Tibial artery (tissue), 4 donors: ENCODE measurements around the gene FASTK.
A peak's percentile ranks its signal among the peaks of the same experiment; 100 is the strongest.

Experiments used
- DNase-seq, 2 donors: peaks; one replicate each; pipeline ENCODE4 v3.0.0-alpha.2; 2019
- H3K27ac ChIP-seq, 2 donors: fragments of 200-600 bp; sonication (generic) in 1 of 2; 1 replicate in 1 of 2; 2 replicates in 1 of 2; pipeline ENCODE4 v1.5.1; 2018 to 2019; ENCODE audit warnings: mild to moderate bottlenecking in 1 of 2
- H3K27me3 ChIP-seq, 2 donors: fragments of 200-600 bp; sonication (generic) in 1 of 2; one replicate each; pipeline versions ENCODE4 v1.5.1 to v1.6.0; 2016 to 2019
- H3K36me3 ChIP-seq, 3 donors: fragments of 200-600 bp; sonication (generic) in 2 of 3; one replicate each; pipeline ENCODE4 v1.5.1; 2016 to 2019; ENCODE audit warnings: mild to moderate bottlenecking in 2 of 3
- H3K4me1 ChIP-seq, 4 donors: fragments of 200-600 bp; sonication (generic) in 2 of 4; 1 replicate in 3 of 4; 2 replicates in 1 of 4; pipeline ENCODE4 v1.5.1; 2016 to 2019
- H3K4me3 ChIP-seq, 2 donors: fragments of 200-600 bp; sonication (generic) in 1 of 2; 1 replicate in 1 of 2; 2 replicates in 1 of 2; pipeline ENCODE4 v1.5.1; 2018 to 2019; ENCODE audit warnings: mild to moderate bottlenecking in 2 of 2
- H3K9me3 ChIP-seq, 3 donors: fragments of 200-600 bp; sonication (generic) in 1 of 3; one replicate each; pipeline ENCODE4 v1.5.1; 2016 to 2019
- intact Hi-C: fragments of 100-400 bp; cut with DNase I; formaldehyde crosslinking; loops from one replicate; pipeline ENCODE4 v1.15.0; 2023; ENCODE audit warnings: low total_unique reads
- TF ChIP-seq, protein P1 (sequence below), 2 experiments: fragments of 200-600 bp in 1 of 2; fragments of 450-650 bp in 1 of 2; IDR thresholded peaks; one replicate each; pipeline ENCODE4 v1.5.1; 2017 to 2019; ENCODE audit warnings: antibody characterized with exemption in 2 of 2, mild to moderate bottlenecking in 1 of 2, moderate library complexity in 1 of 2

Gene FASTK

GRCh38 chr7:151063212-151063561 is 17.4 kb downstream of the FASTK start:
- TF ChIP-seq, protein P1, sequence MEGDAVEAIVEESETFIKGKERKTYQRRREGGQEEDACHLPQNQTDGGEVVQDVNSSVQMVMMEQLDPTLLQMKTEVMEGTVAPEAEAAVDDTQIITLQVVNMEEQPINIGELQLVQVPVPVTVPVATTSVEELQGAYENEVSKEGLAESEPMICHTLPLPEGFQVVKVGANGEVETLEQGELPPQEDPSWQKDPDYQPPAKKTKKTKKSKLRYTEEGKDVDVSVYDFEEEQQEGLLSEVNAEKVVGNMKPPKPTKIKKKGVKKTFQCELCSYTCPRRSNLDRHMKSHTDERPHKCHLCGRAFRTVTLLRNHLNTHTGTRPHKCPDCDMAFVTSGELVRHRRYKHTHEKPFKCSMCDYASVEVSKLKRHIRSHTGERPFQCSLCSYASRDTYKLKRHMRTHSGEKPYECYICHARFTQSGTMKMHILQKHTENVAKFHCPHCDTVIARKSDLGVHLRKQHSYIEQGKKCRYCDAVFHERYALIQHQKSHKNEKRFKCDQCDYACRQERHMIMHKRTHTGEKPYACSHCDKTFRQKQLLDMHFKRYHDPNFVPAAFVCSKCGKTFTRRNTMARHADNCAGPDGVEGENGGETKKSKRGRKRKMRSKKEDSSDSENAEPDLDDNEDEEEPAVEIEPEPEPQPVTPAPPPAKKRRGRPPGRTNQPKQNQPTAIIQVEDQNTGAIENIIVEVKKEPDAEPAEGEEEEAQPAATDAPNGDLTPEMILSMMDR (IDR thresholded peaks at IDR 0.05): no peak
- H3K4me1 ChIP-seq: peaks cover 0 to 49% (median 42%) of the 10 kb centered on the region in 4 donors

GRCh38 chr7:151062399-151063211 is 18.0 kb downstream of the FASTK start:
- Histone ChIP-seq H3K27me3 (no peaks in the 10 kb centered on the region), H3K4me1 (peaks cover 0 to 49% (median 42%) of the 10 kb centered on the region in 4 donors), H3K36me3 (peaks cover 35 to 39% (median 35%) of the 10 kb centered on the region in 3 donors), H3K27ac (peak overlapping the region; percentile 91 to 98), H3K4me3 (peak overlapping the region; percentile 21 to 34), H3K9me3 (no peaks in the 10 kb centered on the region)
- DNase-seq: no peak
- intact Hi-C loops: no loop called here
- TF ChIP-seq, protein P1 (IDR thresholded peaks at IDR 0.05): no peak

More at GRCh38 chr7:151063212-151063561, 17.4 kb downstream of the FASTK start:
- Histone ChIP-seq H3K27ac (peak overlapping the region; percentile 91 to 98), H3K27me3 (no peaks in the 10 kb centered on the region), H3K9me3 (no peaks in the 10 kb centered on the region), H3K36me3 (peaks cover 38 to 44% (median 40%) of the 10 kb centered on the region in 3 donors), H3K4me3 (peak overlapping the region; percentile 21 to 34)
- intact Hi-C loops: no loop called here
- DNase-seq: peak; percentile 71 to 81

DNA sequence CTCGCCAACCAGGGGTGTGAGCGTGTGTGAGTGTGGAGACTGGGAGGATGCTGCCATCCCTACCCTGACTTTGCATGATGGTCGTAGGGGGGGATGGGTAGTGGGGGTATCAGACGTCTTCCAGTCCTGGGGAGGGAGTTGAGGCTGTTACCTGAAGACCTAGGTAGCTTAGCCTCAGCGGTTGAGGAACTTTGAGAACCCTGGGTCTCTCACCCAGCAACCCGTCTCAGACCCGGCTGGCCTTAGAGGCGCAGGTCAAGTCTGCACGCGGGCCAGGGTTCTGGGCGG is 18.6 kb downstream of the FASTK start:
- intact Hi-C loops: no loop called here
- Histone ChIP-seq H3K27ac (peak overlapping the region; percentile 91 to 98), H3K9me3 (no peaks in the 10 kb centered on the region), H3K4me3 (no peak overlapping the region), H3K36me3 (peaks cover 29 to 33% (median 30%) of the 10 kb centered on the region in 3 donors), H3K4me1 (peaks cover 0 to 54% (median 46%) of the 10 kb centered on the region in 4 donors), H3K27me3 (no peaks in the 10 kb centered on the region)
- TF ChIP-seq, protein P1 (IDR thresholded peaks at IDR 0.05): no peak
- no peak for DNase-seq

- TF ChIP-seq, protein P1 (IDR thresholded peaks at IDR 0.05): no peak
- H3K36me3 ChIP-seq: peaks cover 23 to 27% (median 24%) of the 10 kb centered on the region in 3 donors
- DNase-seq: no peak
- peaks cover 0 to 60% (median 52%) of the 10 kb centered on the region in 4 donors for H3K4me1 ChIP-seq
- peak overlapping the region; percentile 91 to 98 for H3K27ac ChIP-seq
- H3K27me3 ChIP-seq: no peaks in the 10 kb centered on the region
- H3K9me3 ChIP-seq: no peaks in the 10 kb centered on the region
- H3K4me3 ChIP-seq: peak overlapping the region; percentile 65 to 81
- intact Hi-C loops: no loop called here
These were observed 19.1 kb downstream of the FASTK start for GRCh38 chr7:151061213-151062110.

DNA sequence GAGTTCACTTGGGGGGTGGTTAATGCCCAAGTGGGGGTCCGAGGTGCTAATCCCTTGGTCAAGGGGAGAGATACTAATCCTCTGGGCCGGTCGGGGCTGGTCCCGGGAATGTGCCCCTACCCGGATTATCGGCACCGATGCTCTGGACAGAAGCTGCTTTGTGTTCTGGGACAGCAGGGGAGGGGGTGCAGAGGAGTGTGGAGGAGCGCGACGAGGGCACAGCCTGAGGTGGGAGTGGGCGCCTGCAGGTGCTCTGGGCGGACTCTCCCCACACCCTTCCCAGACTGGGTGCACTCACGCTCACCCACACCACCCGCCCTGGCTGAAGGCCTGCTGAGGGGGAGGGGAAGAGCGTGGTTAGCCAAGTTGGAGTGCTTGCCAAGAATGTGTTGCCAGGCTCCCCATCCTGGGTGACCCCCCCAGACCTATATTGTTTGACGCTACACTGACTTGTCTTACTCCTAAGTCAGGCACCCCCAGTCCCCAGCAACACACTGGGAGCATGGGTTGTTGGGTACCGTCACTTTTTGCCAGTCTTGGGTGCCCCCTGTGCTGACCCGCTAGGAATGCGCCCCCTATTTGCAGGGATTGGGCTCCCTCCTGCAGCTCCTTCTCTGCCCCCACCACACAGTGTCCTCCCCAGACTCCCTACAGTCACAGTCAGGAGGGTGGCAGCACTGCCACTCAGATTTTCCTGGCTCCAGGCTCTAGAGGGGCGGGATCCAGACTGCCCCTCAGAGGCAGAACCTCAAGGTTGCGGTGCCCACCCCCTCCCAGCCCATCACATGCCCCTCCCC is 20.0 kb downstream of the FASTK start:
- Histone ChIP-seq H3K4me3 (peak overlapping the region; percentile 65 to 81), H3K27ac (peak overlapping the region; percentile 91 to 98), H3K4me1 (peaks cover 0 to 61% (median 52%) of the 10 kb centered on the region in 4 donors), H3K36me3 (peaks cover 15 to 19% (median 15%) of the 10 kb centered on the region in 3 donors), H3K9me3 (no peaks in the 10 kb centered on the region), H3K27me3 (no peaks in the 10 kb centered on the region)
- TF ChIP-seq, protein P1 (IDR thresholded peaks at IDR 0.05): no peak
- intact Hi-C loops: no loop called here
- DNase-seq: peak in 1 of 2 donors; percentile 80
